ENCODE results near the gene NR2F2.

GRCh38 chr15:96330064-96330449, 443 bp upstream of the NR2F2 start:
- TF ChIP-seq, protein P1, sequence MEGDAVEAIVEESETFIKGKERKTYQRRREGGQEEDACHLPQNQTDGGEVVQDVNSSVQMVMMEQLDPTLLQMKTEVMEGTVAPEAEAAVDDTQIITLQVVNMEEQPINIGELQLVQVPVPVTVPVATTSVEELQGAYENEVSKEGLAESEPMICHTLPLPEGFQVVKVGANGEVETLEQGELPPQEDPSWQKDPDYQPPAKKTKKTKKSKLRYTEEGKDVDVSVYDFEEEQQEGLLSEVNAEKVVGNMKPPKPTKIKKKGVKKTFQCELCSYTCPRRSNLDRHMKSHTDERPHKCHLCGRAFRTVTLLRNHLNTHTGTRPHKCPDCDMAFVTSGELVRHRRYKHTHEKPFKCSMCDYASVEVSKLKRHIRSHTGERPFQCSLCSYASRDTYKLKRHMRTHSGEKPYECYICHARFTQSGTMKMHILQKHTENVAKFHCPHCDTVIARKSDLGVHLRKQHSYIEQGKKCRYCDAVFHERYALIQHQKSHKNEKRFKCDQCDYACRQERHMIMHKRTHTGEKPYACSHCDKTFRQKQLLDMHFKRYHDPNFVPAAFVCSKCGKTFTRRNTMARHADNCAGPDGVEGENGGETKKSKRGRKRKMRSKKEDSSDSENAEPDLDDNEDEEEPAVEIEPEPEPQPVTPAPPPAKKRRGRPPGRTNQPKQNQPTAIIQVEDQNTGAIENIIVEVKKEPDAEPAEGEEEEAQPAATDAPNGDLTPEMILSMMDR (optimal IDR thresholded peaks at IDR 0.05 in 1 of 3, IDR thresholded peaks at IDR 0.05 in 1 of 3, conservative IDR thresholded peaks at IDR 0.05 in 1 of 3; ENCODE audit: extremely low read depth in 1 of 3, insufficient read depth in 2 of 3, low read length in 3 of 3) = no peak
- no peak for TF ChIP-seq EZH2 (IDR thresholded peaks at IDR 0.05; ENCODE audit: low read length)

Measured in keratinocyte (primary cell).